HG03097 (cell line): ENCODE measurements around the gene APCS.

ENCODE experiments used
- ATAC-seq: cut with Tn5 transposase; IDR thresholded peaks from one replicate; pipeline ENCODE4 v1.9.1; 2021; ENCODE audit not compliant: unreplicated experiment, low FRiP score

Gene APCS, protein sequence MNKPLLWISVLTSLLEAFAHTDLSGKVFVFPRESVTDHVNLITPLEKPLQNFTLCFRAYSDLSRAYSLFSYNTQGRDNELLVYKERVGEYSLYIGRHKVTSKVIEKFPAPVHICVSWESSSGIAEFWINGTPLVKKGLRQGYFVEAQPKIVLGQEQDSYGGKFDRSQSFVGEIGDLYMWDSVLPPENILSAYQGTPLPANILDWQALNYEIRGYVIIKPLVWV

DNA sequence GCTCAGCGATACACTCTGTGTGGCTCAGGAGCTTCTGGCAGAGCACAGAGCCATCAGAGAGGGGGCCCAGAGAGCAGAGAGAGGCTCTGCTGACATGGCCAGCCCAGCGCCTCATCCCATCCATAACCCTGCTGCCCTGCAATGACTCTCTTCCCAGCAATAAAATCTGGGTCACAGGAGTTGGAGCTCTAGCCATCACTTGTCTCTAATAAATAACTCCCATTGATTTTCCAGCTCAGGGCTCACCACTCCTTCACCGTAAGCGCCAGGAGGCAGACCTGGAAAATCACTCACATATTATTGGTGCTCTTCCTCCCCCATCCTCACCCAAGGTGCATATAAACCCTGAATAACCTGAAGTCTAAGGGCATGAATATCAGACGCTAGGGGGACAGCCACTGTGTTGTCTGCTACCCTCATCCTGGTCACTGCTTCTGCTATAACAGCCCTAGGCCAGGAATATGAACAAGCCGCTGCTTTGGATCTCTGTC, at the start of gene APCS:
Gene APCS (plus strand): TSS at position 366 of the 491 bp plus-strand sequence. CDS start 96 bp downstream, at position 462.
- no peak for ATAC-seq

DNA sequence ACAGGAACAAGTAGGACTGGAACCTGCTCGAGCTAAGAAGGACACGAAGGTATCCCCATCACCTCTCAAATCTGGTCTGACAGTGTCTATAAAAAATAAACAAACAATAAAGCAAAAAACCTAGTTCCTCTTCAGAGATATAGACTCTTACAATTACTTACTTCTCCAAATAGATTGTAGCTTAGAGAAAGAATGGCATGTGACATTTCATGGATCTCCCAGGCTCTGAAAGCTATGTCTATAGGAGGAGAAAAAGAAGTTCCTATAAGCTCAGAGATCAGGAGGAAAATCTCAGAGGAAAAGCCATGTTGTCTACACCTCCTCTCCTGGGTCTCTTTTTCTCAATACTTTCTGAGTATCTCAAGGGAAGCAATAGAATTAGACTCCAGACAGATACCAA, 39.5 kb upstream of the APCS start:
- ATAC-seq = no peak

DNA sequence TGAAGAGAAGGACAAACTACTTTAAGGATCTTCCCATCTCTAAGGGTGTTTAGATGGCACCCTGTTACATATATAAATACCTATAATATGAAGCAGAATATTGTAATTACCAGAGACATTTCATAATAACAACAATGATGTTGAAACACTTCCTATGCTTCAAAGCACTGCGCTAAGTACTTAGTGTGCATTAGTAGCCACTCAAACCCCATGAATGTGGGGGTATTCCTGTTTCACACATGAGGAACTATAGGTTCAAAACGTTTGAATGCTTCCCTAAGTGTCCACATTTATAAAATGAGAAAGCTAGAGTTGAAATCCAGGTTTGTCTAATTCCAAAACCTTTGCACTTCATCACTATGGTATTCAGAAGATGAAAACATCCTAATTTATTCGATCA, 33.4 kb upstream of the APCS start:
- no peak for ATAC-seq

DNA sequence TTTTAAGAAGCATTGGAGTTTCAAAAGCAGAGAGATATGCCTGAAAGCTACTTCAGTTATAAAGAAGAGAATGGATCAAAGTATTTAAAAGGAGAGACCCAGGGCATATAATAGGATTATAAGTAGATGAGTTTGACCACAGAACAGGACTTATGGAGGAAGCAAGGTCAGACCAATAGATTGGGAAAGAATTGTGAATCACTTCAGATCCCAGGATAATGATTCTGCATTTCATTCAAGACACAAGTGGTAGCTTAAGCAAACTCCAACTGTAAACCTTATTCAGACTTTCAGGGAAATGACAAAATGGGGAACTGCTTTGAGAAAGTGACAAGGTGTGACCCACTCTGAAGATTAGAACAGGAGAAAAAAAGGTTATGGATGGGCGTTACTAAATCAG, 32.9 kb upstream of the APCS start:
- ATAC-seq = no peak

DNA sequence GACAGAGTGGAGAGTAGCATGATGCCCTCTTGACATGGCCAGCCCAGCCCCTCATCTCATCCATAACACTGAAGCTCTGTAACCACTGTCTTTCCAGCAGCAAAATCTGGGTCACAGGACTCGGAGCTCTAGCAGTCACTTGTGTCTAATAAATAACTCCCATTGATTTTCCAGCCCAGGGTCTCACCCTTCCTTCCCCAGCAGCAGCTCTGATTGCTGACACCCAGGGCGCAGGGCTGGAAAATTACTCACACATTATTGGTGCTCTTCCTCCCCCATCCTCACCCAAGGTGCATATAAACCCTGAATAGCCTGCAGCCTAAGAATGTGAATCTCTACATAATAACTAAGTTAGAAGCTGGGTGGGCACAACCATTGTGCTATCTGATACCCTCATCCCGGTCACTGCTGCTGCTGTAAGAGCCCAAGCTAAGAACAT, 30.7 kb upstream of the APCS start:
- no peak for ATAC-seq

DNA sequence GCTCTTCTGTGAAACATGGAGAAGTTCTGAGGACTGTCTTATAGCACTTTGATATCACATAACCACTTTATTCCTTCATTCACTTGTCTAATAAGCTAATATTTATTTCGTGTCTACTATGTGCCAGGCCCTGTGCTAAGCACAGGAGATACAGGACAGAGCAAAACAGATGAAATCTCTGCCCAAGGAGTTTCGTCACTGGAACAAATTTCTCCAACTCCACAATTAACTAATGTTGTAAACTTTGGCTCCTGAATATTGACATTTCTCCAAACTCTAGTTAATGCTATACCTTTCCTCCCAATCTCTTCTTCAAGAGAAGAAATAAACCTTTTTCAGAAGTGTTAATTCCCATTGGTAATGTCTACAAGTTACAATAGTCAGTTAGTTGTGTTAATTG, 27.0 kb upstream of the APCS start:
- no peak for ATAC-seq

DNA sequence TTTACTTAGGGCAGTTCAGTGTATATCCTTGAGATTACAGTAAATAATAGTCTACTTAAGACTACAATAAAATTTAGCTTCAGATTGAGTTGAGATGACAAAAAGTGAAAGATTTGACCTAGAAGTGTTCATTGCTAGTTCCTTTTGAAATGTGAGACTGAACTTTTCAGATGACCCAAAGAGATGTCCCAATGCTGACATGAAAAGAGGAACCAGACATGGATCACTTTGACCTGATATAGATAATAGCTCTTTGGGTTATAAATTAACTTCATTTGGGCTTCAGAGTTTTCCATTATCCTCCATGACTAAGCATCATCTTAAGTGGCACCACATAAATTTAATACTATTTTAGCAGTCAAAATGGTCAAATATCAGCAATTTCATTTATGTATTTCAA, 26.1 kb upstream of the APCS start:
- ATAC-seq = no peak

DNA sequence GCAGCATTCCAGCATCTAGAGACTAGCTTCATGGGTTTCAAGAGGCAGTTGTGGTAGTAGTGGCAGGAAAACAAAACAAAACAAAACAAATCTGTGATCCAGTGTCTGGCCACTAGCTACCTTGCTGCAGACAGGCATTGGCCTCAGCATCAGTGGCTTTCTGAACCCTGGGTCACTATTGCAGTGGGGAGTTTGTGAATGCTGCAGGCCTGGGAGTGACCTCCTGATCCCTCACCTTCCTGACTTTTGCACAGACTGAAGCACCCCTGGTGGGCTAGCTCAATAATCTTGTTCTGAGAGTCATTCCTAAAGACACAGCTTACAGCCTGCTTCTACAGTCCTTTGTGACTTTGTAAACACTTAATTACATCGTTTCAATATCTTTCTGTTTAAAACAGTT, 24.9 kb upstream of the APCS start:
- ATAC-seq = no peak

DNA sequence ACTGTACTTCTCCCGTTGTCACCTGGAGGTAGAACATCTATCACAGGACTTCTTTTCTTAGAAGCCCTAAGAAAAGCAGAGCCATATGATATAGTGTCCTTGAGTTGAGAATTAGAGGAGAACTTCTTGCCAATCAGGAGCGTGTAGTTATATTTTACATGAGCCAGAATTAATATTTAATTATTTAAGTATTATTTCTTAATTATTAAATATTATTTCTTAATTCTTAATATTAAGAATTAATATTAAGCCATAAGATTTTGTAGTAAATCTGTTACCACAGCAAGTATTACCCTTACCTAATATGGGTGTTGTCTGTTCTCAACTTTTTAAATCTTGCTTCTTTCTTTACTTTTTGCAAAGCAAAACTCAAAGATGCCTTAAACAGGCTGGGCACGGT, 10.2 kb upstream of the APCS start:
- no peak for ATAC-seq

DNA sequence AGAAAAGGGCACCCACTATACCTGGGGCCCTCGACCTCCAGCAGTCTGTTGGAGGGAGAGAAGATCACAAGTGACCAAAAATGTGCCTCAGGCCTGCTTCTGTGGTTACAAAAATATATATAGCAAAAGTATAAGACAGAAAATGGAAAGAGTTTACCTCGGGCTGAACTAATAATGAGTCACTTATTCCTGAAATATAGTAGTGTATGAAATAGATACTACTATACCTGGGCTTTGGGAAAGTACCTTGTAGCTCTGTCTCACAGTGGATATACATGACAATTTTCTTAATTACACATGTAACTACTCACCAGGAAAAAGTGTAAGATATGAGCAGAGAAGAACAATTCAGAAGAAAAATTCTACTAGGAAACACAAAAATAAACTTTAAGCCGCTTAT, 7.3 kb upstream of the APCS start:
- no peak for ATAC-seq

DNA sequence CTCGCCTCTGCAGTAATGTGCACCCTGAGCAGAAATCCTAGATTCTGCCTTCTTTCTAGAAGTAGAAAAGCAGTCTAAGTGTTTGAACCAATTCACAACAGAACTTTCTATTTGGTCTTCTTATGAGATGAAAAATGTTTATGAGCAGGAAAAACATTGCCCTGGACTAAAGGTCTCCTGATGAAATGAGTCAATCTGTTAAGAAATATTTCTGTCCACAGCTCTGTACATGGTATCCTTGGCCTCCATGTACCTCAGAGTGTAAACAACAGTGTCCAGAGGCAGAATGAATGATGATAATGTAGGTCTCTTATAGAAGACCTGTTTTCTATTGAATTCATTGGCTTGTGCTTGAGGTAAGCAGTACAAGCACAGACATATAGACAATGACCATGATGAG, 6.2 kb upstream of the APCS start:
- no peak for ATAC-seq

DNA sequence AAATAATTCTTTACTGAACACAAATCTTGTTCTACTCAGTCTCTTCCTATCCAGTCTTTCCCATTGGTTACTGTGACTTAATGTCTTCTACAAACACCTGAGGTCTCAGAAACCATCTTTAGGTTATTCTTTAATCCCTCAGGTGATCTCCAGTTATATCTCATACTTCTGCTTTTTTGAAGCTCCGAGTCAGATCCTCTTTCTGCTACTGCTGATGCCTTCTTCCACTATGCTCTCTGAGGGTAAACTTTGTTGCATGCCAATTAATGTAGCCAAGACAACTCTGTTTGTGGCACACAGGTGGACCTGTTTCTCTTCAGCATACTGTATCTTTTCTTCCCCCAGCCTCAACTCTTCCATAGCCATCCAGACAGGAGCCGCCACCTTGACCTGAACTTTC, 3.1 kb upstream of the APCS start:
- ATAC-seq = no peak

DNA sequence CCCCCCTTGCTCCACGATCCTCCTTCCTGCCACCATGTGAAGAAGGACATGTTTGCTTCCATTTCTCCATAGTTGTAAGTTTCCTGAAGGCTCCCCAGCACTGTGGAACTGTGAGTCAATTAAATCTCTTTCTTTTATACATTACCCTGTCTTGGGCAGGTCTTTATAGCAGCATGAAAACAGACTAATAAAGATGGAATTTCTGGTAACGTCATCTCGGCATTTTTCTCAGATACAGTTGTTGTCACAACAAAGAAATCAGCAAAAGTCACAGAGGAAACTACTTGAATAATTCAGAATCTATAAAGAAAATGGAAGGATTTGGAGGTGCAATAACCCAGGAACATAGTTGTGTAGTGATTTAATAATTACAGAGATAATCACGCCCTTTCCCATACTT, 4.4 kb downstream of the APCS start:
- ATAC-seq = no peak

DNA sequence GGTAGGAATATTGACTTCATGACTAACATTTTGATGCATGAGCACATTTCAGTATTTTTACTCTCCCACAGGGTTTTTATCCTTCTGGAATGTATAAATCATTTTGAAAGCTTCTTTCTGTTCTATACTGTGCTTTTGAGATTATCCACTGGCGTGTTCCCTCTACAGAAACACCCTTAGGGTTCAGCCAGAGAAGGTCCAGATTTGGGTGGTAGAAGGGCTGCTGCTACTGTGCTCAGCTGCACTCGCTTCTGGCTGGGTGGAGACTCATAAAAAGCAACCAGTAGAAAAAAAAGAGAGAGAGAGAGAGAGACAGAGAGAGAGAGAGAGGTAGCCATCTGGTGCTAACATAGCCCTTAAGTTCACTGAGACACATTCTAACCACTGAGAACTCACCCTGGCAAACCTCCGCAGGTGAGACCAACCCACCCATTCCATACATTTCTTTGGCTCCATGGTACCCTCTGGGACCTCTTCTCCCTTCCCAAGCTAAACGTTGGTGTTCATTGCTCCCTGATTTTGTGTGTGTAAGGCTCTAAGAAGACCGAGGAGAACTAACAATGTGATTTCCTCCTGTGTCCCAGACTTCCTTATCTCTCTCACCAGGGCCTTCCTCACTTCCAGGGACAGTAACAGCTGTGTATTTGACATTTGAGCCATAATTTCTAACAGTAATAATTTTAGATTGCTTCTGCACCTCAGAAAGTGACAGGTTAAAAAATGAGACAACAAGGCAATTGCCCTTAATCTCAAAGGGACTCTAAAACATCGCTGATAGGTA, 7.2 kb downstream of the APCS start:
- ATAC-seq = no peak

DNA sequence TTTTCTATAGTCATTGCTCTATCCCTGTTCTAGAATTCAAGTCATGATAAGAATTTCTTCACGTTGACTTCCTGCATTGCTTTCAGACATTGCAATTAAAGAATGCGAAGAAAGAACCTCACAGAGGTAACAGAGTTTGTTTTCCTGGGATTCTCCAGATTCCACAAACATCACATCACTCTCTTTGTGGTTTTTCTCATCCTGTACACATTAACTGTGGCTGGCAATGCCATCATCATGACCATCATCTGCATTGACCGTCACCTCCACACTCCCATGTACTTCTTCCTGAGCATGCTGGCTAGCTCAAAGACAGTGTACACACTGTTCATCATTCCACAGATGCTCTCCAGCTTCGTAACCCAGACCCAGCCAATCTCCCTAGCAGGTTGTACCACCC, 10.6 kb downstream of the APCS start:
- ATAC-seq = no peak

DNA sequence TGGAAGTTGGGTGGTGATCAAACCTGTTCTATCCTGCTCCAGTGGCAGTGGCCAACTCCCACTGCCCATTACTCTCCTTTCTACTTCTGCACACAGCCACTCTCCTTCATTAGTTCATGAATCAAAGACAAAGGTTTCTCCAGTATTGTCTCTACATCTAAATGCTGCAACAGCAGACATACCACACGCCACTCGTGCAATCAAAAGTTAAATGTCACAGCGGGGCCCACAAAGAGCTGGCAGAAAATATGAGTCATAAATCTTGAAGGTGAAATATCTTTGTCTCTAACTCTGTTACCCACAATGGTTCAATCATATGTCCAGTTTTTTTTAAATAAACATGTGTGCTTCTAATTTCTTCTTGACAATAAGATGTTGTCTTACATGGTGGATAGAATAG, 13.3 kb downstream of the APCS start:
- no peak for ATAC-seq

DNA sequence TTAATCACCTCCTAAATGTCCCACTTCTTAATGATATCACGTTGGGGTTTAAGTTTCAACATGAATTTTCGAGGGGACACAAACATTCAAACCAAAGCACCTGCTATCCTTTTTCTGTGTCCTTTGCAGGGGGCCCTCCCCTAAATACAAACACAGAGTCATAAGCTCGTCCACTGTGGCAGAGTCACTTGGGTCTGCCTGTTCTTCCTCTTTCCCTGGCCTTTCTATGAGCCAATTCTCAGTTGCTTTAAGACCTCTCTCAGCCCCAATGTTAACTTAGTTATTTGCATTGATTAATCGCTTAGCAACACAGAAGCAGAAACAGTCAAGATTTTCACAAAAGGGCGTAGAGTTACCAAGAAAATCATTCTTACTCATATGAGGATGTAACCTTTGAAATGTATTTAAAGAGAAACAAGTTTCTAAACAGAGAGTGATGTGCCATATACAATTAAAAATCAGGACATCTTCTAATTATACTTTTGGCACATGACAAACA, 14.9 kb downstream of the APCS start:
- no peak for ATAC-seq

DNA sequence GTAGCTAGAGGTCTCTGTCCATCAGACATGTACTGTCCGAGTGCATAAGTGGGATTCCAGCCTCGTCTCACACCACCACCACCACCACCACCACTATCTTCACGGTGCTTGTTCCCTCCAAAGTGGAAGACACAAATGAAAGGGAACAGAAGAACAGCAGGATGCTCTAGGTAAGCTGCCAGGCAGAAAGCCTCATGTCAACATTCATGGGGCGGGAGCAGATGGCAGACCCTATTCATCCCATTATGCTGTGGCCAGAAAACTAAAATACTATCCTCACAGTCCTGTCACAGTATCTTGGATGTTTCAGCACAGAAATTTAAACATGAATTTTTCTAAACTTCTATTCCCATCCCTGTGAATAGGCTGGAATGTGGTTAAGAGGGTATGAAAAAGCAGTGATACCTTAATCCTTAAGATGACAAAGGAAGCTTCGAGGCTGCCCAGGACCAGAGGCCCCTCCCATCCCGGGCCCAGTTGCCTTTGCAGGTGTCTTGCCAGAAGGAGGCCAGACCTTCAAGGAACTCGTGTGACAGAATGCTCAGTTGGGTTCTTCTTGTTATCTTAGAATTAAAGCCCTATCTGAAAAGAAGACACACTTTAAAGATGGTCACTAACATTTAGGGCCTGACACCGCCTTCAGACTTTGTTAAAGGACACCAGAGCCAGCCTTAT, 24.7 kb downstream of the APCS start:
- no peak for ATAC-seq

DNA sequence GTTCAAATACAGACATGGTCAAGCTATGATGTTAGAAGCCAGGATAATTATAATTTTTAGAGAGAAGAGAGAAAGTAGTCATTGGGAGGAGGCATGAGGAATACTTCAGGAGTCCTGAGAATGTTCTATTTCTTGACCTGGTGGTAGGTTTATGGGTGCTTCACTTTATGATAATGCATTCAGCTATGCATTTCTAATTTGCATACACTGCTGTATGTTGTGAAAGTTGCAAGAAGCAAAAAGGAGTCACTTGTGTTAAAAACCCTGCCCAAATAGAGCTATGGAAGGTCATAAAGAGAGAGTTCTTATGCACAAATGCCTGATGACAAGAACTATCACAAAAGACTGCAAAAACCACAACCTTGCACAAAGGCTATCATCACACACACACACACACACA, 45.3 kb downstream of the APCS start:
- no peak for ATAC-seq
